IMR-90 (cell line): ENCODE results near the gene EIF1B.

Experiments used
- CHD1 ChIP-seq: IDR thresholded peaks from 2 replicates; pipeline ENCODE4 v1.6.1; 2012; ENCODE audit warnings: low read depth, low read length, improper control_type of control experiment
- FOS ChIP-seq: fragments of 150-350 bp; IDR thresholded peaks from 2 replicates; pipeline ENCODE4 v1.6.1; 2016; ENCODE audit warnings: low read depth, low read length
- MAZ ChIP-seq: IDR thresholded peaks from 2 replicates; pipeline ENCODE4 v1.6.1; 2012; ENCODE audit warnings: low read depth, mild to moderate bottlenecking, low read length, improper control_type of control experiment, moderate library complexity, borderline replicate concordance
- POLR2A ChIP-seq: IDR thresholded peaks from 2 replicates; pipeline ENCODE4 v1.6.1; 2012; ENCODE audit warnings: mild to moderate bottlenecking, low read depth, low read length
- TF ChIP-seq, protein P1 (sequence below): conservative IDR thresholded peaks from 2 replicates; pipeline ENCODE4 v1.5.1; 2012; ENCODE audit warnings: mild to moderate bottlenecking, low read depth, low read length, improper control_type of control experiment

- TF ChIP-seq, protein P1, sequence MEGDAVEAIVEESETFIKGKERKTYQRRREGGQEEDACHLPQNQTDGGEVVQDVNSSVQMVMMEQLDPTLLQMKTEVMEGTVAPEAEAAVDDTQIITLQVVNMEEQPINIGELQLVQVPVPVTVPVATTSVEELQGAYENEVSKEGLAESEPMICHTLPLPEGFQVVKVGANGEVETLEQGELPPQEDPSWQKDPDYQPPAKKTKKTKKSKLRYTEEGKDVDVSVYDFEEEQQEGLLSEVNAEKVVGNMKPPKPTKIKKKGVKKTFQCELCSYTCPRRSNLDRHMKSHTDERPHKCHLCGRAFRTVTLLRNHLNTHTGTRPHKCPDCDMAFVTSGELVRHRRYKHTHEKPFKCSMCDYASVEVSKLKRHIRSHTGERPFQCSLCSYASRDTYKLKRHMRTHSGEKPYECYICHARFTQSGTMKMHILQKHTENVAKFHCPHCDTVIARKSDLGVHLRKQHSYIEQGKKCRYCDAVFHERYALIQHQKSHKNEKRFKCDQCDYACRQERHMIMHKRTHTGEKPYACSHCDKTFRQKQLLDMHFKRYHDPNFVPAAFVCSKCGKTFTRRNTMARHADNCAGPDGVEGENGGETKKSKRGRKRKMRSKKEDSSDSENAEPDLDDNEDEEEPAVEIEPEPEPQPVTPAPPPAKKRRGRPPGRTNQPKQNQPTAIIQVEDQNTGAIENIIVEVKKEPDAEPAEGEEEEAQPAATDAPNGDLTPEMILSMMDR: no peak
- TF ChIP-seq CHD1 (no peak), FOS (no peak), MAZ (no peak), POLR2A (no peak)
Measured at GRCh38 chr3:40340541-40341170, 31.1 kb downstream of the EIF1B start.
